GM18907 (cell line): ENCODE measurements around the gene NSMCE3.

Experiments used
- ATAC-seq: cut with Tn5 transposase; IDR thresholded peaks from one replicate; pipeline ENCODE4 v1.9.1; 2021; ENCODE audit warnings: mild to moderate bottlenecking, moderate library complexity; ENCODE audit not compliant: unreplicated experiment

The NSMCE3 gene

GRCh38 chr15:29223640-29224039 lies 46.0 kb downstream of the NSMCE3 start:
- no peak for ATAC-seq

DNA sequence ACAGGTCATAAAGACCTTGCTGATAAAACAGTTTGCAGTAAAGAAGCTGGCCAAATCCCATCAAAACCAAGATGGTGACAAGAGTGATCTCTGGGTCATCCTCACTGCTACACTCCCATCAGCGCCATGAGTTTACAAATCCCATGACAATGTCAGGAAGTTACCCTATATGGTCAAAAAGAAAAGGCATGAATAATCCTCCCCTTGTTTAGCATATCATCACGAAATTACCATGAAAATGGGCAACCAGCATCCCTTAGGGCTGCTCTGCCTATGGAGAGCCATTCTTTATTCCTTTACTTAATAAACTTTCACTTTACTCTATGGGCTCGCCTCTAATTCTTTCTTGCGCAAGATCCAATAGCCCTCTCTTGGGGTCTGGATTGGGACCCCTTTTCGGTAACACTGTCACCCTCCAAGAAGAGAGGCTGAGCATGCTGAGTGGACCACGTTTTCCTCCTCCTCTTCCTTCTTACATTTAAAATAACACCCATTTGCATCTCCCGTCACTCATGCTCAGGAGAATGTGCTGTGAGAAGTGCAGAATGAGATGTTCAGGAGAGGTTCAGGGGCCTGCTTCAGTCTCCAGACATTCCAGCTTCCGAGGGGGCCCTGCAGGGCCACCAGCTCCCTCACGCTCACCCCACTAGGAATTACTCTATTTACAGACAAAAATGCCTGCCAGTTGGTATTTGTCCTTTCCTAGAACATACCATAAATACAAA lies 47.3 kb downstream of the NSMCE3 start:
- no peak for ATAC-seq

GRCh38 chr15:29220852-29221251 lies 48.8 kb downstream of the NSMCE3 start:
- no peak for ATAC-seq

- no peak for ATAC-seq
These were observed 52.7 kb downstream of the NSMCE3 start for GRCh38 chr15:29216955-29217354.
